Lung (tissue), 12 donors: ENCODE results near the gene PHF2. TPM values are rescaled to one million over a fixed set of nuclear protein-coding genes. Genes with fewer than 3 reads are reported as not detected.

Source experiments
- ATAC-seq: fragments of 200-7000 bp; cut with Tn5 transposase; one replicate; pipeline ENCODE4 v1.9.1; 2020; ENCODE audit warnings: moderate number of reproducible peaks; ENCODE audit not compliant: insufficient read depth, low FRiP score
- DNase-seq, 3 donors: peaks; one replicate each; pipeline ENCODE4 v3.0.0-alpha.2; 2013 to 2017
- H3K27ac ChIP-seq, 2 donors: one replicate each; pipeline ENCODE4 v1.5.1; 2013; ENCODE audit warnings: mild to moderate bottlenecking in 2 of 2, moderate library complexity in 2 of 2, control low read depth in 1 of 2, inconsistent platforms in 1 of 2, low read depth in 1 of 2, low read length in 1 of 2
- H3K27me3 ChIP-seq, 3 donors: one replicate each; pipeline ENCODE4 v1.5.1; 2013; ENCODE audit warnings: low read length in 2 of 3; ENCODE audit not compliant: control insufficient read depth in 3 of 3, insufficient read depth in 3 of 3
- H3K36me3 ChIP-seq, 4 donors: one replicate each; pipeline ENCODE4 v1.5.1; 2013; ENCODE audit warnings: low read length in 4 of 4, mild to moderate bottlenecking in 1 of 4, moderate library complexity in 1 of 4; ENCODE audit not compliant: control insufficient read depth in 4 of 4, insufficient read depth in 4 of 4
- H3K4me1 ChIP-seq, 5 donors: one replicate each; pipeline ENCODE4 v1.5.1; 2013; ENCODE audit warnings: low read length in 5 of 5, mild to moderate bottlenecking in 2 of 5, moderate library complexity in 1 of 5; ENCODE audit not compliant: control insufficient read depth in 5 of 5, insufficient read depth in 5 of 5
- H3K4me3 ChIP-seq: one replicate; pipeline ENCODE4 v1.5.1; 2013; ENCODE audit warnings: mild to moderate bottlenecking, control low read depth, moderate library complexity
- H3K9ac ChIP-seq, 2 donors: one replicate each; pipeline ENCODE4 v1.5.1; 2013; ENCODE audit warnings: low read length in 2 of 2, control low read depth in 1 of 2; ENCODE audit not compliant: insufficient read depth in 1 of 2
- H3K9me3 ChIP-seq, 4 donors: one replicate each; pipeline ENCODE4 v1.5.1; 2013; ENCODE audit warnings: low read length in 3 of 4, mild to moderate bottlenecking in 1 of 4, moderate library complexity in 1 of 4; ENCODE audit not compliant: control insufficient read depth in 4 of 4, insufficient read depth in 3 of 4
- CTCF ChIP-seq: IDR thresholded peaks from 2 replicates; pipeline ENCODE4 v1.5.1; 2012; ENCODE audit warnings: mild to moderate bottlenecking; ENCODE audit errors: control extremely low read depth, extremely low read depth
- WGBS, 2 donors: extraction: QIAGEN DNeasy Blood & Tissue Kit; methylation state at CpG; one replicate each; pipeline ENCODE4 v1.1.7; 2013; 5-methylcytosine and 5-hydroxymethylcytosine counted together
- polyA plus RNA-seq, 2 donors: library from polyadenylated mRNA; stranded (reverse); fragments of 200-250 nt; gene quantifications; one replicate each; pipeline ENCODE4 v1.2.1, GENCODE V29; 2013
- total RNA-seq, 2 donors: library from RNA; depleted of rRNA in 1 of 2; stranded (reverse); fragments of >200 nt in 1 of 2; gene quantifications; one replicate each; pipeline ENCODE4 v1.2.1, GENCODE V29; 2014 to 2021
- donor health status: control.
- donor health status: control.
- donor health status: Bipolar disorder and iron deficiency.
- donor health status: healthy.
- donor health status: DM: yes; HTN: yes; CAD: no.

Gene PHF2
- total and polyA plus RNA-seq, 4 donors, result 20.1 to 33.6 (median 30.2) TPM

- Histone ChIP-seq H3K9me3 (peaks cover 0 to 11% (median 3%) of the 10 kb centered on the region in 4 donors), H3K4me3 (no peak overlapping the region), H3K27ac (no peak overlapping the region), H3K9ac (no peak overlapping the region), H3K4me1 (no peaks in the 10 kb centered on the region), H3K27me3 (no peaks in the 10 kb centered on the region), H3K36me3 (no peaks in the 10 kb centered on the region)
- WGBS, 2 donors, result 91 to 94% methylated on average over 6 of the region's 6 CpGs
- ATAC-seq, result no peak
- no peak for TF ChIP-seq CTCF
- DNase-seq, result no peak
These were observed 134.0 kb downstream of the PHF2 start for GRCh38 chr9:93710370-93710723.

- H3K4me3 ChIP-seq, result no peak overlapping the region
- H3K36me3 ChIP-seq, result no peaks in the 10 kb centered on the region
- DNase-seq (no peak), ATAC-seq (no peak)
- H3K4me1 ChIP-seq, result no peaks in the 10 kb centered on the region
- H3K9ac ChIP-seq, result no peak overlapping the region
- H3K27me3 ChIP-seq, result no peaks in the 10 kb centered on the region
- no peak overlapping the region for H3K27ac ChIP-seq
- WGBS, 2 donors, result 87 to 95% methylated on average over 2 of the region's 2 CpGs
- no peak for TF ChIP-seq CTCF
- H3K9me3 ChIP-seq, result peaks cover 0 to 11% (median 3%) of the 10 kb centered on the region in 4 donors
These were observed 134.6 kb downstream of the PHF2 start for GRCh38 chr9:93711002-93711401.

GRCh38 chr9:93712896-93713295 lies 136.5 kb downstream of the PHF2 start:
- H3K4me3 ChIP-seq, result no peak overlapping the region
- no peak for TF ChIP-seq CTCF
- ATAC-seq (no peak), DNase-seq (no peak)
- H3K27ac ChIP-seq, result no peak overlapping the region
- no peak overlapping the region for H3K9ac ChIP-seq
- H3K27me3 ChIP-seq, result no peaks in the 10 kb centered on the region
- H3K4me1 ChIP-seq, result no peaks in the 10 kb centered on the region
- H3K9me3 ChIP-seq, result peaks cover 0 to 8% (median 3%) of the 10 kb centered on the region in 4 donors
- H3K36me3 ChIP-seq, result no peaks in the 10 kb centered on the region
- WGBS, 2 donors, result 80 to 84% methylated on average over 9 of the region's 9 CpGs

GRCh38 chr9:93713716-93714115 lies 137.3 kb downstream of the PHF2 start:
- no peaks in the 10 kb centered on the region for H3K27me3 ChIP-seq
- H3K9ac ChIP-seq, result no peak overlapping the region
- H3K27ac ChIP-seq, result no peak overlapping the region
- no peaks in the 10 kb centered on the region for H3K4me1 ChIP-seq
- TF ChIP-seq CTCF, result no peak
- no peak for DNase-seq
- ATAC-seq, result no peak
- no peaks in the 10 kb centered on the region for H3K36me3 ChIP-seq
- WGBS, 2 donors, result 81 to 88% methylated on average over 4 of the region's 4 CpGs
- peaks cover 0 to 7% (median 3%) of the 10 kb centered on the region in 4 donors for H3K9me3 ChIP-seq
- no peak overlapping the region for H3K4me3 ChIP-seq
